ENCODE data around the gene ITPKC.

ITPKC gene

GRCh38 chr19:40716482-40717324, at the start of gene ITPKC, which contains the start of gene COQ8B:
Gene ITPKC (plus strand): TSS chr19:40717112. CDS start chr19:40717136, 24 bp downstream.
Gene COQ8B (minus strand): TSS chr19:40716886. CDS start chr19:40714632, 2,254 bp downstream.
- DNase-seq = peak; percentile 100

DNA sequence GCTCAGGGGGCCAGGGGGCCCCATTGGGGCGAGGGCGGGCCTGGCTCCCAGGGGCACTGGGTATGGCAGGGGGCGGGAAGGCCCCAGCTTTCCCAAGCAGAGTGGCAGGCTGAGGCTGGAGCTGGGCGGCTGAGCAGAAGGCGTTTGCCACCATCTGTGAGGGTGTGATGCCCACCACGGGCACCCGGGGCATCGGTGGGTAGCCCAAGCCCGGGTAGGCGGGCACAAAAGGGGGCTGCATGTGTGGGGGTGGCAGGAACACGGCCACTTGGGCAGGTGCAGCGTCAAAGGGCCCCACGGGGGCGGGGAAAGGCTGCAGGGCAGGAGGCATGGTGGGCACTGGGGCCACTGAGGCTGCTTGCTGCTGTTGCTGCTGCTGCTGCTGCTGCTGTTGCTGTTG, 49.3 kb upstream of the ITPKC start:
- DNase-seq = no peak

- no peak for DNase-seq
These were observed 47.8 kb upstream of the ITPKC start for GRCh38 chr19:40668991-40669614.

DNA sequence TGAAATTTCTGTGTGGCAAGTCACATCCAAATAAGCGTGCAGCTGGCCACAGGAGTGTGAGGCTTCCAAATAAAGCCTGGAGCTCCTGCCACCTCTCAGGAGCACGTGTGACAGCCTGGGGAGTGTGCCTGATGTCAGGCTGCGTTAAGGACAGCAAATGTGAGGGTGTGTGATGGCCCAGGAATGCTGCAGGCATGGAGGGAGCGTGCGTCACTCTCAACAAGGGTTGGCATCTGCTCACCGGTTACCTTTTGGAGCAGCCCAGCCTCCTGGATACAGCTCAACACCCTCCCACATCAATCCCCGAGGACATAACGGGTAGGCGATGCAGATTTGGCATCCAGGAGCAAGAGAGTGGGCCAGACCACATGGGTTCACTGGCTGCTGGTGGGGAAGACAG, 45.5 kb upstream of the ITPKC start:
- DNase-seq = no peak

- DNase-seq = no peak
These were observed 44.9 kb upstream of the ITPKC start for GRCh38 chr19:40672038-40672437.

DNA sequence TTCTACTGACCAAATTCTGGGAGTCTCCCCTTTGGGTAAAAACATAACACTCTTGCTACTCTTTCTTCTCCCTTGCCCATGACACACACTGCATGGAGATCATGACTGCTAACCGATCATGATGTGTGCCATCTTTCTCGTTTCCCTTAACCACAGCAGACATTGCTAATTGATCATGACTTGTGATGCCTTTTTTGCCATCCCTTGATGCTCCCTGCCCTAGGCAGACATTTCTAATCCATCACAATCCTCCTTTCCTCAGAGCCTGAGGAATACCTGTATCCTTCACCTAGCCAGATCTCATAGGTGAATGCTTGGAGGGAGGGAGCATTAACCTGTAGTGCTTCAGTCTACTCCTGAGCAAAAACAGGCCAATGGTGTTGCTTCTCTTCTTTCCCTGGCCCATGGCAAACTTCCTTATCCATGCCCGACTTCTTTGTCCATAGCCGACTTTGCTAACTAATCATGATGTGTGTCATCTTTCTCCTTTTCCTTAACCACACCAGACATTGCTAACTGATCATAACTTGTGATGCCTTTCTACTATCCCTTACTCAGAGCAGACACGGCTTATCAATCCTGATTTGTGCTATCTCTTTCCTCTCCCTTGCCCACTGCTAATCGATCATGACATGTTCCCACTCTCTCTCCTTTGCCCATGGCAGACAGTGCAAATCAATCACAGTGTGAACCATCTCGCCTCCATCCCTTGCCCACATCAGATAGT, 44.2 kb upstream of the ITPKC start:
- DNase-seq = no peak

GRCh38 chr19:40673397-40673796, 43.5 kb upstream of the ITPKC start:
- DNase-seq = no peak

GRCh38 chr19:40674291-40674690, 42.6 kb upstream of the ITPKC start:
- no peak for DNase-seq

DNA sequence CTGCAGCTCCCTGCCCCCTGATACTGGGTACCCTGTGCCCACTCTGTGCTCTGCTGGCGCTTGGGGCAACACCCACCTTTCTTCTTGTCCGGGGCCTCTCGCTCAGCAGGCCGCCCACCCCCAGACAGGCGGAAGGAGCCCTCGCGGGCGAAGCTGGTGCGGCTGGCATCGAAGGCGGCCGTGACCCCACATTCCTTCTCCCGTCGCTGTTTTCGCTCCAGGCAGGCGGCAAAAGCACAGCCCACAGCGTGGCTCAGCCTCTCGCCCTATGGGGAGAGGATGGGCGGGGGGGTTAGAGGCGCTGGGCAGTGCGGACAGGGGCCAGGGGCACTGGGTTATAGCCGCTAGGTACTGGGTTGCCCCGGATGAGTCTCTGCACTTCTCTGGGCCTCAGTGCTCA, 39.8 kb upstream of the ITPKC start:
- DNase-seq = no peak

- DNase-seq = no peak
These were observed 35.9 kb upstream of the ITPKC start for GRCh38 chr19:40681039-40681438.

GRCh38 chr19:40682431-40682964, 34.4 kb upstream of the ITPKC start:
- no peak for DNase-seq

DNA sequence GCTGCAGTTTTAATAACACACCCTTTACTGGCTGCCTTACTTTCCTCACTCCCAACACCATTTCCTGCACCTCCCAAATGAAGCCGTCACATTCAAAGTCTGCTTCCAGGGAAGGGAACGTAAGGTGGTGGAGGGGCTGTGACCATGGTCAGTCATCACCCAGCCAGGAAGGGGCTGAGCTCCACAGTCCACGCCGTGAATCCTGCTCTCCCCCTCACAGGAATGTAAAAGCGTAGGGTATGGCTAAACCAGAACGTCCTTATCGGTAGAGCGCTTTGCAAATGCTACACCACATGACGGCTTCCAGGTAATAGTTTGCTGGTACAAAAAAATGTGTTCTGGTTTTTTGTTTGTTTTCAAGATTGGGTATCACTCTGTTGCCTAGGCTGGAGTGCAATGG, 33.5 kb upstream of the ITPKC start:
- no peak for DNase-seq

DNA sequence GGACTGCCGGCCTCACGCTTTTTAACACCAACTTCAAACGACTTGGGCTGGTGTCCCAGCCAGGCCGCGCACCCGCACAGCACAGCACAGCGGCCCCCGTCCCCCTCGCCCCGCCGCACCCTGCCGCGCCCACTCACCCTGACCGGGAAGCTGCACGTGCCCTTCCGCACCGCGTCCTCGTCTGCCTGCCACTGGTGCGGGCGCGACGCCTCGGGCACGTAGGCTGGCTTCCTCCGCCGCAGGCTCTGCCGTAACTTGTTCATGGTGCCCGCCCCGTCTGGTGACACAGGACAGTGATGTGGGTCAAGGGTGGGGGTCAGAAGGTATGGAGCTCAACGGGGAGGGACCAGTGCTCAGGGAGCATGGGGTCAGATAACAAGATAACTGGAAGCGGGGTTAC, 32.6 kb upstream of the ITPKC start:
- DNase-seq = no peak

- DNase-seq = no peak
These were observed 31.8 kb upstream of the ITPKC start for GRCh38 chr19:40685016-40685526.

DNA sequence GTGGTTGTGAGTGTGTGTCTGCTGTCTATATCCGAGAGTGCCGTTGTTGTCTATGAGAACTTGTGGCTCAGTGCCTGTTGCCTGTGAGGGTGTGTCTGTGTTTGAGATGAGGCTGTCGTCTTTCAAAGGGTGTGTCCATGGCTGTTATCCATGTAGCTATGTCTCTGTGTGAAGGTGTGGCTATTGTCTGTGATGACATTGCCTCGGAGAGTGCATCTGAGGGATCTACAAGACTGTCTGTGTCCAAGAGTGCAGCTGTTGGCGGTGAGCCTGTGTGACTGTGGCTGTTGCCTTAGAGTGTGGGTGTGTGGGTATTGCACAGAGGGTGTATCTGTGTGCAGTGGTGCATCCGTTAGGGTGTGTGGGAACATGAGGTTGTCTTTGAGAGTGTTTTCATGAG, 31.3 kb upstream of the ITPKC start:
- DNase-seq = no peak

GRCh38 chr19:40686882-40687524, 29.9 kb upstream of the ITPKC start:
- no peak for DNase-seq

GRCh38 chr19:40687525-40688016, 29.3 kb upstream of the ITPKC start:
- DNase-seq = no peak

DNA sequence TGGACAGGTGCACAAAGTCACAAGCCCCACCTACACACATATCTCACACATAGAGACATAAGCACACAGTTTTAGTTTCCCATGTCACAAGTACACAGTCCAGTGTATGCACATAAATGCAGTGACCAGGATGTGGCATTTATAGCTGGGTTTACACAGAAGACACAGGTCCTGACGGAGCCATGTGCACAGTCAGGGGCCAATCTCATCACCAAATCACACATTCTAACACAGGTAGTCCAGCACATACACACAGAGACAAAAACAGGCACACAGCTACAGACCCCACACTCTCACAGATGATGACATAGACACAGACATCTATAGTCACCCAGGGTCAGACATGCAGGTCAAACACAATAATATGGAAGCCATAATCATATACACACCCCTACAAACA, 28.6 kb upstream of the ITPKC start:
- no peak for DNase-seq

DNA sequence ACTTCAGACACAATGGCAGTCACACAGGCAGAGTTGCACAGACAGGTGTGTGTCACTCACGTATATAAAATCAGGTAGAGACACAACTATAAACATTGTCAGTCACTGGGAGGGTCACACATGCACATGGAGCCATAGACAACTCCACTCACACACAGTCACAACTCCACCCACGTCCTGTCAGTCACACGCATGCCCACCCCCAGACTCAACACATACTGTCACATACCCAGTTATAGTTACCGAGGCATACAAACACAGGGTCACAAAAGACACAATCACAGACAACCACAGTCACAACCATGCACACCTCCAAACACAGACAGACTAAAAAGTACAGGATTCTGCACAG, 27.9 kb upstream of the ITPKC start:
- DNase-seq = no peak

DNA sequence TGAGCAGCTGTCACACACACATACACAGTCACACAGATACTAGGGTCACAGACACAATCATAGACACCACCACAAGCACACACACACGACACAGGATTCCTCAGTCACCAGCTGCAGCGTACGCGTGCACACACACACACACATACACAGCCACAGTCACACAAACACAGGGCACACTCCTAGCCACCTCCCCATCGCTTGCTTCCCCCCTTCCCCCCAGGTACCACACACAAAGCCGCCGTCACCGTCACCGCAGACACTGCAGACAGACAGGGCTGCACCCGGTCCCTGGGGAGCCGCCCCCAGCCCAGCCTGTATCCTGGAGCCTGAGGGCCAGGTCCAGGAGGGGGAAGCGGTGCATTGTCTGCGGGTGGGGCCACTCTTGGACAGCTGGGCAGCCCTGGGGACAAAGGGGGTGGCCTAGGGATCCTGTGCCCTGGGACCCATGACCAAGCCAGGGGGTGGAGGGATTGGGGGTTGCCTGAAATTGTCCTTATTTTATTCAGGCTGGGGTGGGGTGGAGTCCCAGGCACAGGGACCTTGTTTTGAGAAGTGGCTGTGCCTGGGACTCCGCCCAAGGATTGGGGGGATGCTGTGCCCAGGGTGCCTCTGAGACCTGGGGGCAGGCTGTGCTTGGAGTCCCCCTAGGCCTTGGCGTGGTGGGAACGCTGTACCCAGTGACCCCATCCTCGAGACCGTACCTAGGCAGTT, 27.4 kb upstream of the ITPKC start:
- DNase-seq = no peak

DNA sequence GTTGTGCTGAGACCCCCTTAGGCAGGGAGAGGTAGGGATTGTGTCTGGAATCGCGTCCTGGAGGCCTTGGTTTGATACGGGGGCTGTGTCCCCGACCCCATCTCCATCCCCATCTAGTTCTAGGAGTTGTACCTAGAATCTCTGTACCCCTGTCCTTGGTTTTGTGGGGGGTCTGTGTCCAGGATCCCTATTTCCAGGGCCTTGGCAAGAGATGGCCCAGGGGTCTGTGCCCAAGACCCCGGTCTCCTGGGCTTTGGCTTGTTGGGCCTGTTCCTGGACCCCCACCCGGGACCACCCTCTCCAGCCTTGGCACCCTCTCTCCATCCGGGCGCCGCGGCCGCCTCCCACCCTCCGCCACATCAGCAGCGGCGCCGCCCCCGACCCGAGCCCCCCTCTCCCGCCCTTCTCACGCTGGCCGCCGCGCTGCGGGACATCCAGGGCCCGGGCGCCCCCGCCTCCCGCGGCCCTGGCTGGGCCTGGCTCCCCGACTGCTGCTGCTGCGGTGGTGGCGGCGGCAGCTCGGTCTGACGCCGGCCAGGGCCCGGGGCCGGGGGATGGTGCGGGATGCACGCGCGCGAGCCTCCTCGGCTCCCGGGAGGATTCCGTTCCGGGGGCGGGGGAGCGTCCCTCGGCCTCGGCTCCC, 26.7 kb upstream of the ITPKC start, which contains the start of gene NUMBL:
NUMBL (minus strand) TSS at position 602 of the 643 bp plus-strand sequence; CDS start at position 434, 168 bp downstream.
- DNase-seq = no peak

Measured in activated CD4-positive, alpha-beta T cell treated with anti-CD3 and anti-CD28 coated beads, Interleukin-2, amount 50 U/mL, for 1 hour (primary cell).